Measurements from ENCODE around the gene XAB2. TPM values are rescaled to one million over a fixed set of nuclear protein-coding genes. Genes with fewer than 3 reads are reported as not detected.

Gene XAB2
- total RNA-seq, 1 experiment from 2014 or later, result 36.9 TPM

DNA sequence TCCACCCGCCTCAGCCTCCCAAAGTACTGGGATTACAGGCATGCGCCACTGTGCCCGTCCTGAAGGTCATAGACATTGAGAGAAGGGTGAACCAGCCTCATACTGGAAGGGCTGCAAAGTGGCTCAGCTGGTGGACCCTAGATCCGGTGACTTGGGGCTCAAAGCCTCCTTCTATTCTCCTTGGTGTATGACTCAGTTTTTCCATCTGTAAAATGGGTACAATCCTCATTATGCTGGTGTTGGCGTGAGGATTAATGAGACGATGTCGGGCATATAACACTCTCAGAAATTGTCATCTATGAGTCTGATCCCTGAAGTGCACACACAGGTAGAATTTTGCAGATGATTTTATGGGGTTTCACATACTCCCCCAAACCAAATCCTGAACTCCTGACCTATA lies 39.5 kb downstream of the XAB2 start:
- ChIA-PET POLR2A (no interaction called here), CTCF (interaction anchor here (0.6 kb wide), 1 partner anchor 222 kb away, joined by 3 read pairs; no protein-coding TSS in a partner anchor)
- no peak overlapping the region for H3K4me3 ChIP-seq (ENCODE audit: low read depth in 2 of 2, low read length in 2 of 2)
- no TSS peak for BruUV-seq (replicated peaks)
- no peaks in the 10 kb centered on the region for H3K27me3 ChIP-seq (ENCODE audit: control insufficient read depth, insufficient read depth, low read length)
- H3K27ac ChIP-seq (ENCODE audit: low read length), result no peak overlapping the region
- in situ Hi-C loops (cut with HindIII; ENCODE audit: low pct_unique_long_range_greater_than_20kb, low sequenced_read_pairs), result no loop called here
- no peaks in the 10 kb centered on the region for H3K4me1 ChIP-seq (ENCODE audit: control insufficient read depth, insufficient read depth, low read length)
- TF ChIP-seq REST (IDR thresholded peaks at IDR 0.05; ENCODE audit: insufficient read depth in 1 of 2, low read depth in 2 of 2, low read length in 1 of 2), result no peak
- TF ChIP-seq, protein P1, sequence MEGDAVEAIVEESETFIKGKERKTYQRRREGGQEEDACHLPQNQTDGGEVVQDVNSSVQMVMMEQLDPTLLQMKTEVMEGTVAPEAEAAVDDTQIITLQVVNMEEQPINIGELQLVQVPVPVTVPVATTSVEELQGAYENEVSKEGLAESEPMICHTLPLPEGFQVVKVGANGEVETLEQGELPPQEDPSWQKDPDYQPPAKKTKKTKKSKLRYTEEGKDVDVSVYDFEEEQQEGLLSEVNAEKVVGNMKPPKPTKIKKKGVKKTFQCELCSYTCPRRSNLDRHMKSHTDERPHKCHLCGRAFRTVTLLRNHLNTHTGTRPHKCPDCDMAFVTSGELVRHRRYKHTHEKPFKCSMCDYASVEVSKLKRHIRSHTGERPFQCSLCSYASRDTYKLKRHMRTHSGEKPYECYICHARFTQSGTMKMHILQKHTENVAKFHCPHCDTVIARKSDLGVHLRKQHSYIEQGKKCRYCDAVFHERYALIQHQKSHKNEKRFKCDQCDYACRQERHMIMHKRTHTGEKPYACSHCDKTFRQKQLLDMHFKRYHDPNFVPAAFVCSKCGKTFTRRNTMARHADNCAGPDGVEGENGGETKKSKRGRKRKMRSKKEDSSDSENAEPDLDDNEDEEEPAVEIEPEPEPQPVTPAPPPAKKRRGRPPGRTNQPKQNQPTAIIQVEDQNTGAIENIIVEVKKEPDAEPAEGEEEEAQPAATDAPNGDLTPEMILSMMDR (IDR thresholded peaks at IDR 0.05), result no peak
- no peak for TF ChIP-seq POLR2AphosphoS5 (IDR thresholded peaks at IDR 0.05; ENCODE audit: low read depth, low read length)
- no peak for TF ChIP-seq SIN3A (IDR thresholded peaks at IDR 0.05; ENCODE audit: borderline replicate concordance, insufficient read depth, low read depth, low read length)
- no peak for TF ChIP-seq TCF7L2 (IDR thresholded peaks at IDR 0.05; ENCODE audit: low read depth, low read length)
- H3K9me3 ChIP-seq (ENCODE audit: control insufficient read depth, insufficient read depth, low read depth, low read length), result no peaks in the 10 kb centered on the region
- H3K36me3 ChIP-seq (ENCODE audit: control insufficient read depth, insufficient read depth, low read length), result no peaks in the 10 kb centered on the region
- DNase-seq (ENCODE audit: low read depth, low spot score) (no peak), ATAC-seq (no peak)
- intact Hi-C loops (cut with micrococcal nuclease; ENCODE audit: unreplicated experiment), result no loop called here

DNA sequence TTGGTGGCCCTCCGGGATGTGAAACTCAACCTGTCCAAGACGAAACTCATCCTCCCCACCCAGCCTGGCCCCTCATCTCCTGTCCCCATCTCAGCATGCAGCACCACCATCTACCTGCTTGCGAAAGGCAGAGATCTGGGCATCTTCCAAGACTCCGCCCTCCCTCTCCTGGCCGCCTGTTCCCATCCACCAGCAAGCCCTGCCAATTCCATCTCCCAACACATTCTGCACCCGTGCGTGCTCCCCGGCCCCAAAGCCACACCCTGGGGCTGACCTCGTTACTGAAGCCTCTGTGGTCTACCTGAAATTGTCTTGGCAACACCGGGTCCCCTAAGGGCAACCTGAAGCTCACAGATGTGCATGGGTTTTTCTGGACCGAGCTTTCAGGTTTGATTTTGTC lies 46.9 kb downstream of the XAB2 start:
- H3K27ac ChIP-seq (ENCODE audit: low read length), result no peak overlapping the region
- no peak overlapping the region for H3K4me3 ChIP-seq (ENCODE audit: low read depth in 2 of 2, low read length in 2 of 2)
- no TSS peak for BruUV-seq (replicated peaks)
- no peak for DNase-seq (ENCODE audit: low read depth, low spot score)
- H3K27me3 ChIP-seq (ENCODE audit: control insufficient read depth, insufficient read depth, low read length), result no peaks in the 10 kb centered on the region; the same call in 1 of the 2 replicates
- POLR2A ChIA-PET, result no interaction called here
- no peaks in the 10 kb centered on the region for H3K4me1 ChIP-seq (ENCODE audit: control insufficient read depth, insufficient read depth, low read length)
- intact Hi-C loops (cut with micrococcal nuclease; ENCODE audit: unreplicated experiment) (no loop called here), in situ Hi-C loops (cut with HindIII; ENCODE audit: low pct_unique_long_range_greater_than_20kb, low sequenced_read_pairs) (no loop called here)
- no peaks in the 10 kb centered on the region for H3K9me3 ChIP-seq (ENCODE audit: control insufficient read depth, insufficient read depth, low read depth, low read length)
- TF ChIP-seq TCF7L2 (IDR thresholded peaks at IDR 0.05; ENCODE audit: low read depth, low read length) (no peak), SIN3A (IDR thresholded peaks at IDR 0.05; ENCODE audit: borderline replicate concordance, insufficient read depth, low read depth, low read length) (no peak), POLR2AphosphoS5 (IDR thresholded peaks at IDR 0.05; ENCODE audit: low read depth, low read length) (no peak), REST (IDR thresholded peaks at IDR 0.05; ENCODE audit: insufficient read depth in 1 of 2, low read depth in 2 of 2, low read length in 1 of 2) (no peak)
- TF ChIP-seq, protein P1 (IDR thresholded peaks at IDR 0.05), result no peak
- no peaks in the 10 kb centered on the region for H3K36me3 ChIP-seq (ENCODE audit: control insufficient read depth, insufficient read depth, low read length)
- CTCF ChIA-PET, result no interaction called here
- no peak for ATAC-seq
